Measurements from ENCODE around the gene VSIG10. TPM values are rescaled to one million over a fixed set of nuclear protein-coding genes. Genes with fewer than 3 reads are reported as not detected.
A peak's percentile ranks its signal among the peaks of the same experiment; 100 is the strongest.

Gene VSIG10
- total and polyA plus RNA-seq, 2 of the 13 experiments (the other 11 are each of a cell fraction or from before 2014, with no cell fraction given) = 25.6 to 42.5 TPM

GRCh38 chr12:118103601-118104382 lies at the start of gene VSIG10 (continued):
- TF ChIP-seq ZNF543 (CRISPR knock-in tag; IDR thresholded peaks at IDR 0.05) = 0 out of 2 replicates have a peak, but pooled peaks have one; percentile 29
- TF ChIP-seq SIN3B (IDR thresholded peaks at IDR 0.05; ENCODE audit: low read length) = no peak
- no peak for TF ChIP-seq JUND (CRISPR knock-in tag; IDR thresholded peaks at IDR 0.05)
- TF ChIP-seq PAF1 (CRISPR knock-in tag; IDR thresholded peaks at IDR 0.05) = no peak
- 0 out of 2 replicates have a peak, but pooled peaks have one; percentile 46 for TF ChIP-seq ZBTB38 (CRISPR knock-in tag; IDR thresholded peaks at IDR 0.05)
- TF ChIP-seq ZNF317 (CRISPR knock-in tag; IDR thresholded peaks at IDR 0.05) = no peak
- TF ChIP-seq NFKB2 (CRISPR knock-in tag; IDR thresholded peaks at IDR 0.05; ENCODE audit: borderline replicate concordance) = peak; percentile 39; the same call in 1 of the 2 replicates
- no peak for TF ChIP-seq MBNL3 (CRISPR knock-in tag; conservative IDR thresholded peaks at IDR 0.05)
- TF ChIP-seq NR1H2 (CRISPR knock-in tag; IDR thresholded peaks at IDR 0.05; ENCODE audit: borderline replicate concordance, low read depth) = no peak
- TF ChIP-seq SKI (IDR thresholded peaks at IDR 0.05; ENCODE audit: partially characterized antibody) = peak; percentile 33
- TF ChIP-seq PLRG1 (conservative IDR thresholded peaks at IDR 0.05) = no peak
- no peak; the same call in 1 of the 2 replicates for TF ChIP-seq ZNF580 (CRISPR knock-in tag; IDR thresholded peaks at IDR 0.05; ENCODE audit: borderline replicate concordance, low read depth)
- peak; percentile 41; the same call in 1 of the 2 replicates for TF ChIP-seq GMEB1 (CRISPR knock-in tag; IDR thresholded peaks at IDR 0.05; ENCODE audit: borderline replicate concordance)
- no peak for TF ChIP-seq RXRB (CRISPR knock-in tag; IDR thresholded peaks at IDR 0.05; ENCODE audit: borderline replicate concordance)
- no peak for TF ChIP-seq ZNF644 (CRISPR knock-in tag; IDR thresholded peaks at IDR 0.05; ENCODE audit: low read depth)
- no peak for TF ChIP-seq AHDC1 (CRISPR knock-in tag; IDR thresholded peaks at IDR 0.05; ENCODE audit: borderline replicate concordance)
- TF ChIP-seq SMYD3 (CRISPR knock-in tag; IDR thresholded peaks at IDR 0.05) = no peak
- peak; percentile 72 for TF ChIP-seq ZFP91 (CRISPR knock-in tag; IDR thresholded peaks at IDR 0.05; ENCODE audit: borderline replicate concordance)
- TF ChIP-seq KLF9 (CRISPR knock-in tag; IDR thresholded peaks at IDR 0.05; ENCODE audit: low read depth) = 0 out of 2 replicates have a peak, but pooled peaks have one; percentile 60
- TF ChIP-seq KLF11 (CRISPR knock-in tag; IDR thresholded peaks at IDR 0.05) = no peak
- TF ChIP-seq ZSCAN29 (CRISPR knock-in tag; conservative IDR thresholded peaks at IDR 0.05) = no peak
